ENCODE data around the gene SIK3.
"Not testable (repeated sequence)": the region's sequence is repeated elsewhere in the genome, so short reads cannot be mapped to it uniquely, and the experiment has no call there.

The SIK3 gene

GRCh38 chr11:116856423-116856822, 241.8 kb downstream of the SIK3 start:
- DNase-seq, result no peak

GRCh38 chr11:116855413-116855812, 242.8 kb downstream of the SIK3 start:
- DNase-seq, result no peak

- DNase-seq, result no peak
Measured at GRCh38 chr11:116853461-116854073, 244.7 kb downstream of the SIK3 start.

GRCh38 chr11:116852261-116853031, 245.8 kb downstream of the SIK3 start:
- no peak for DNase-seq

- DNase-seq, result no peak
Measured at GRCh38 chr11:116851626-116852025, 246.6 kb downstream of the SIK3 start.

GRCh38 chr11:116849486-116849885, 248.7 kb downstream of the SIK3 start:
- DNase-seq, result no peak

GRCh38 chr11:116849060-116849459, 249.2 kb downstream of the SIK3 start:
- DNase-seq, result no peak

GRCh38 chr11:116847612-116848011, 250.6 kb downstream of the SIK3 start:
- no peak for DNase-seq

- DNase-seq, result no peak
Measured at GRCh38 chr11:116844722-116845121, 253.5 kb downstream of the SIK3 start.

GRCh38 chr11:116843661-116844060, 254.6 kb downstream of the SIK3 start:
- no peak for DNase-seq

GRCh38 chr11:116842909-116843308, 255.3 kb downstream of the SIK3 start:
- no peak for DNase-seq

GRCh38 chr11:116842117-116842516, 256.1 kb downstream of the SIK3 start:
- DNase-seq, result no peak

GRCh38 chr11:116840746-116841296, 257.4 kb downstream of the SIK3 start:
- no peak for DNase-seq

- DNase-seq, result no peak
Measured at GRCh38 chr11:116840224-116840745, 257.9 kb downstream of the SIK3 start.

GRCh38 chr11:116838321-116839084, 259.7 kb downstream of the SIK3 start:
- peak; percentile 19 for DNase-seq

GRCh38 chr11:116837231-116838091, 260.8 kb downstream of the SIK3 start, which contains the start of gene APOA1:
Gene APOA1, minus strand, starts transcription at chr11:116837622. Its CDS starts 235 bp downstream, at chr11:116837387.
- peak; percentile 30 for DNase-seq

- DNase-seq, result no peak
Measured at GRCh38 chr11:116836632-116836991, 261.6 kb downstream of the SIK3 start.

GRCh38 chr11:116835791-116836631, 262.2 kb downstream of the SIK3 start:
- peak; percentile 92 for DNase-seq

GRCh38 chr11:116835042-116835772, 263.0 kb downstream of the SIK3 start:
- no peak for DNase-seq

GRCh38 chr11:116834535-116835041, 263.6 kb downstream of the SIK3 start:
- DNase-seq, result not testable (repeated sequence)

Data from left hindlimb (tissue), 1 donor.